Measurements from ENCODE around the gene PNPLA2.

DNA sequence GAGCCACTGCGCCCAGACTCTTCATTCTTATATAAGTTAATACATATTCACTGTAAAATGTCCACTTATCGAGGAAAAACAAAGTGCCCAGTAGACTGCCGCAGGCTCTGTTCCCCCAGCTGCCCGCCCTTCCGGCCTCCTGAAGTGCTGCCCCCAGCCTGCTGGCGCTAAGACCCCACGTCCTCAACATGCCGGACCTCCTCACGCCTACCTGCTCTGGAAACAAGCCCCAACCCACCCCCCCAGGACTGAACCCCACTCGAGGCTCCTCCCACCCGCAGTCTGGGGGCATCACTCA, 42.5 kb upstream of the PNPLA2 start:
- TF ChIP-seq POLR2A (IDR thresholded peaks at IDR 0.05) (no peak), EP300 (IDR thresholded peaks at IDR 0.05) (no peak), POLR2AphosphoS5 (IDR thresholded peaks at IDR 0.05) (no peak)

Data from gastroesophageal sphincter (tissue), 2 donors.